ENCODE measurements around the gene HS3ST1.

HS3ST1 gene

GRCh38 chr4:11428899-11429698 is 405 bp upstream of the HS3ST1 start:
- Histone ChIP-seq H3K36me3 (ENCODE audit: insufficient read depth) (no peaks in the 10 kb centered on the region), H3K79me2 (ENCODE audit: insufficient read depth, low read depth) (no peaks in the 10 kb centered on the region), H3K9ac (no peak overlapping the region; the same call in 1 of the 2 replicates), H2AFZ (ENCODE audit: low read depth) (peak overlapping the region; percentile 54), H4K20me1 (ENCODE audit: insufficient read depth) (no peaks in the 10 kb centered on the region), H3K4me2 (peak overlapping the region; percentile 29; the same call in 1 of the 2 replicates), H3K27me3 (ENCODE audit: insufficient read depth, low read depth) (no peaks in the 10 kb centered on the region), H3K4me1 (ENCODE audit: low read depth, poor library complexity, severe bottlenecking) (no peaks in the 10 kb centered on the region), H3K4me3 (IDR thresholded peaks at IDR 0.05; ENCODE audit: insufficient read depth, low read depth, low read length) (peak overlapping the region; percentile 30), H3K27ac (no peak overlapping the region)
- TF ChIP-seq, protein P1, sequence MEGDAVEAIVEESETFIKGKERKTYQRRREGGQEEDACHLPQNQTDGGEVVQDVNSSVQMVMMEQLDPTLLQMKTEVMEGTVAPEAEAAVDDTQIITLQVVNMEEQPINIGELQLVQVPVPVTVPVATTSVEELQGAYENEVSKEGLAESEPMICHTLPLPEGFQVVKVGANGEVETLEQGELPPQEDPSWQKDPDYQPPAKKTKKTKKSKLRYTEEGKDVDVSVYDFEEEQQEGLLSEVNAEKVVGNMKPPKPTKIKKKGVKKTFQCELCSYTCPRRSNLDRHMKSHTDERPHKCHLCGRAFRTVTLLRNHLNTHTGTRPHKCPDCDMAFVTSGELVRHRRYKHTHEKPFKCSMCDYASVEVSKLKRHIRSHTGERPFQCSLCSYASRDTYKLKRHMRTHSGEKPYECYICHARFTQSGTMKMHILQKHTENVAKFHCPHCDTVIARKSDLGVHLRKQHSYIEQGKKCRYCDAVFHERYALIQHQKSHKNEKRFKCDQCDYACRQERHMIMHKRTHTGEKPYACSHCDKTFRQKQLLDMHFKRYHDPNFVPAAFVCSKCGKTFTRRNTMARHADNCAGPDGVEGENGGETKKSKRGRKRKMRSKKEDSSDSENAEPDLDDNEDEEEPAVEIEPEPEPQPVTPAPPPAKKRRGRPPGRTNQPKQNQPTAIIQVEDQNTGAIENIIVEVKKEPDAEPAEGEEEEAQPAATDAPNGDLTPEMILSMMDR (conservative IDR thresholded peaks at IDR 0.05; ENCODE audit: low read depth, low read length), result peak; percentile 25; the same call in 1 of the 2 replicates

DNA sequence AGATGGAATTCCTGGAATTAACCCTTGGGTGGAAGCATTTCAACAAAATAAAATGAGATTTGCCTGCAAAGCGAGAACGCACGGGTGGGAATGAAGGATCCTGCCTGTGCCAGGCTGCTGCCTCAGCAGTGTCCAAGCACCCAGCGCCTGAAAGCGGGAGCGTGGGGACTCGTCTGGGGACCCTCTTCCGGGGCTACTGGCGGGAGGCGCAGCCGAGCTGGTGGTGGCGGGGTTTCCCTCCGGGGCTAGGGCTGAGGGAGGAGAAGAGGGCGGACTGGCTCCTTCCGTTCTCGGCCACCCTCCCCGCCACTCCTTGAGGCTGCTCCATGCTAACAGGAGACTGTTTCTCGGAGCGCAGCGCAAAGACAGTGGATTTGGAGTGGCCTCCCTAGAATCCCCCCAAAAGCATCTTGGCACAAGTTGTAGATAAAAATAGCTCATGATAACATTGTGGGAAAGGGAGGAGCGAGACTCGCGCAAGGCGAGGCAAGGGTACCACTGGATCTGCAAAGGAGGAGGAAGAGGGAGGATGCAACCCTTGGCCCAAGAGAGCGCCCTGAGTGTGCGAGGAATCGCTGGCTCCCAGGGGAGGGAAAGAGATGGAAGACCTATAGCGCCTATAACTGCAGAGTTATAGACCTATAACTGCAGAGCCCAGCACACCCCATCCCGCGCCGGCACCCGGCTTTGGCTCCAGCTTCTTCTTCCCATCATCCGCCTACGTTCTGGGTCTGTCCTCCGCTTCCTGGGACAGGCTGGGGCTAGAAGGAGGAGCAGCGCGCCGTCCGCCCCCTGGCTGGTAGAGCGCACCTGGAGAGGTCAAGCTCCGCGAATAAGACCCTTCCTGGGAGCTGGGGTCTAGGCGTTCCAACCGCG is 1.3 kb downstream of the HS3ST1 start:
- TF ChIP-seq, protein P1 (conservative IDR thresholded peaks at IDR 0.05; ENCODE audit: low read depth, low read length), result no peak
- Histone ChIP-seq H3K4me2 (no peak overlapping the region), H3K4me1 (ENCODE audit: low read depth, poor library complexity, severe bottlenecking) (no peaks in the 10 kb centered on the region), H3K4me3 (IDR thresholded peaks at IDR 0.05; ENCODE audit: insufficient read depth, low read depth, low read length) (no peak overlapping the region), H3K9ac (no peak overlapping the region), H2AFZ (ENCODE audit: low read depth) (no peak overlapping the region), H3K27ac (no peak overlapping the region), H3K36me3 (ENCODE audit: insufficient read depth) (no peaks in the 10 kb centered on the region), H3K27me3 (ENCODE audit: insufficient read depth, low read depth) (no peaks in the 10 kb centered on the region), H3K79me2 (ENCODE audit: insufficient read depth, low read depth) (no peaks in the 10 kb centered on the region), H4K20me1 (ENCODE audit: insufficient read depth) (no peaks in the 10 kb centered on the region)

DNA sequence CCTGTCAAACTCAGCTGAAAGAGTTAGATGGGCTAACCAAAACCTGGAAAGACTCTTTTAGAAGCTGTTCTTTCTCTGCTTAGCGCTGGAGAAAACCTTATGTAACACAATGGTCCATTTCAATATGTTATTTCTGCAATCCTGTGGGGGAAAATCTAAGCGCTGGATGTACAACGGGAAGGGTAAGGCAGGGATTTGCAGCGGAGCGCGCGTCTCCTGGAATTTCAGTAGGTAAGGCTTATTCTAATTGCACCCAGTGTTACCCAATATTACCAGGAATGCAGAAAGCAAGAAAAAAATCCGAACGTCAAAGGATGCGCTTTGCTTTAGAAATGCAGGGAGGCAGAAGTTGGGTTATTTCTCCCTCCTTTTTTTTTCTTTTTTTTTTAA is 2.0 kb downstream of the HS3ST1 start:
- Histone ChIP-seq H3K27me3 (ENCODE audit: insufficient read depth, low read depth) (no peaks in the 10 kb centered on the region), H4K20me1 (ENCODE audit: insufficient read depth) (no peaks in the 10 kb centered on the region), H3K36me3 (ENCODE audit: insufficient read depth) (no peaks in the 10 kb centered on the region), H3K4me3 (IDR thresholded peaks at IDR 0.05; ENCODE audit: insufficient read depth, low read depth, low read length) (no peak overlapping the region), H3K9ac (no peak overlapping the region), H3K79me2 (ENCODE audit: insufficient read depth, low read depth) (no peaks in the 10 kb centered on the region), H2AFZ (ENCODE audit: low read depth) (no peak overlapping the region), H3K4me1 (ENCODE audit: low read depth, poor library complexity, severe bottlenecking) (no peaks in the 10 kb centered on the region), H3K4me2 (no peak overlapping the region), H3K27ac (no peak overlapping the region)
- TF ChIP-seq, protein P1 (conservative IDR thresholded peaks at IDR 0.05; ENCODE audit: low read depth, low read length), result no peak

DNA sequence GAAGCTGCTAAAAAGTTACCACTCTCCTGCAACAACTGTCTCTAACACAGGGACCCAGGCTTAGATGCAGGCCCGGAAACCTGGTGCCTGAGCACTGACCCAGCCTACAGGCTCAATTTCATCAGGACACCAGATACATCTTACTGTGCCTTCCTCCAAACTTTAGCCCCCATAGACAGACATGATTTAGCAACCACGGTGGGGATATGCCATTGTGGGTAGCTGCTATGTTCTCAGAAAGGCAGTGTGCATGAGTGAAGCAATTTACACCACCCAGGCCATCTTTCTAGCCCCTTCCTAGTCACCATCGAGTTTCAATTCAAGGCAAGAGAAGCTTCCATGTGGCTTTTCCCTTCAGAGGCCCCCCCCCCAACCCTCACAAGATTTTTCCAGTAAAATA is 2.7 kb downstream of the HS3ST1 start:
- no peak overlapping the region for H3K4me2 ChIP-seq
- no peaks in the 10 kb centered on the region for H3K79me2 ChIP-seq (ENCODE audit: insufficient read depth, low read depth)
- H2AFZ ChIP-seq (ENCODE audit: low read depth), result no peak overlapping the region
- no peak overlapping the region for H3K9ac ChIP-seq
- H3K27me3 ChIP-seq (ENCODE audit: insufficient read depth, low read depth), result no peaks in the 10 kb centered on the region
- no peak overlapping the region for H3K27ac ChIP-seq
- H3K4me3 ChIP-seq (IDR thresholded peaks at IDR 0.05; ENCODE audit: insufficient read depth, low read depth, low read length), result no peak overlapping the region
- no peaks in the 10 kb centered on the region for H3K4me1 ChIP-seq (ENCODE audit: low read depth, poor library complexity, severe bottlenecking)
- TF ChIP-seq, protein P1 (conservative IDR thresholded peaks at IDR 0.05; ENCODE audit: low read depth, low read length), result no peak
- no peaks in the 10 kb centered on the region for H3K36me3 ChIP-seq (ENCODE audit: insufficient read depth)
- no peaks in the 10 kb centered on the region for H4K20me1 ChIP-seq (ENCODE audit: insufficient read depth)
